Stimulated activated CD8-positive, alpha-beta memory T cell treated with anti-CD3 and anti-CD28 coated beads, Interleukin-15, amount 100 ng/mL, for 1 hour (primary cell): ENCODE results near the gene NUBP1.
"Not testable (repeated sequence)": the region's sequence is repeated elsewhere in the genome, so short reads cannot be mapped to it uniquely, and the experiment has no call there.

Source experiments
- DNase-seq: peaks from one replicate; pipeline ENCODE4 v3.0.0-alpha.2; 2020; ENCODE audit warnings: low read depth

NUBP1 gene

GRCh38 chr16:10751291-10751697, 7.7 kb downstream of the NUBP1 start:
- DNase-seq, result no peak

- no peak for DNase-seq
These were observed 9.3 kb downstream of the NUBP1 start for GRCh38 chr16:10752843-10753523.

GRCh38 chr16:10753670-10754069, 10.0 kb downstream of the NUBP1 start:
- no peak for DNase-seq

DNA sequence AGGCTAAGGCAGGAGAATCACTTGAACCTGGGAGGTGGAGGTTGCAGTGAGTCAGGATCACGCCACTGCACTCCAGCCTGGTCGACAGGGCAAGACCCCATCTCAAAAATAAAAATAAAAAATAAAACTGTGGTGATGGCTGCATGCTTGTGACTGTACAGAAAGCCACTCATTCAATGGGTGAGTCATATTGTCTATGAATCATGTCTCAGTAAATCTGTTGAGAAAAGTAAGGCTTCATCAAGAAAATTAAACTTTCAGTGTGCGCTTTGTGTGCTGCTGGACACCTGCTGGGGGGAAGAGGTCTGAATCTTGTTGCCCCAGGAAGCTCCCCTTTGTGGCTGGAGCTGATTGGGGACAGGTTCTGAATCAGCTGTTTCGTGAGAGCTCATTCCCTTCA, 11.3 kb downstream of the NUBP1 start:
- no peak for DNase-seq

GRCh38 chr16:10756574-10756973, 12.9 kb downstream of the NUBP1 start:
- DNase-seq, result no peak

GRCh38 chr16:10760858-10761257, 17.2 kb downstream of the NUBP1 start:
- DNase-seq, result no peak

- no peak for DNase-seq
These were observed 17.7 kb downstream of the NUBP1 start for GRCh38 chr16:10761373-10761772.

DNA sequence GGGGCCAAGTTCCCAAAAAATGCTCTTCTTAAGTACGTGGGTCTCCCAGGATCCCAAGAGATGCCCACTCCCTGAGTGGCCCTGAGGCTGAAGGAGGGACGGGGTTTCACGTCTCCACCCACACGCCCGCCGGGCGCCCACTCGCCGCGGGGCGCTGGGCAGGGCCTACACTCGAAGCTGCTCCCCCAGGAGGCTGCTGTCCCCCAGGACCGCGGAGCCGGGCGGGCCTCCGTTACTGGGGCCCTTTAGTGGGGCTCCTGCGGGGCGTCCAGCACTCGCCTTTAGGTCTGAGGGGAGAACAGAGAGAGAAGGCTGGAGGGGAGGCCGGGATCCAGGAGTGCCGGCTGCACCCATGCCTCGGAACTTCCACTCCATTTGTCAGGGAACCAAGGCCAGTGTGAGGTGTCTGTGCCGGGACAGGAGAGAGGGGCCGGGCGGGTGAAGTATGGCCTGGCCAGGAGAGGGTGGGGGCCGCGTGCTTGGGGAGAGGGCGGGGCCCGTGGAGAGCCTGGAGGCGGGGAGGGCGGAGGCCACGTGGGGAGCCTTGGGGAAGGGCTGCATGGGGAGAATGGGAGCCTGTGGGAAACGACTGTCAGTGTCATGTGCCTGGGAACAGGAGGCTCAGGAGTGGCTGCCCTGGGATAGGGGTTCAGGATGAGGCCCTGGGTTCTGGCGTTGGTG, 18.8 kb downstream of the NUBP1 start:
- no peak for DNase-seq

- DNase-seq, result no peak
These were observed 19.8 kb downstream of the NUBP1 start for GRCh38 chr16:10763456-10763855.

- DNase-seq, result no peak
These were observed 22.1 kb downstream of the NUBP1 start for GRCh38 chr16:10765772-10766171.

GRCh38 chr16:10767127-10767526, 23.5 kb downstream of the NUBP1 start:
- DNase-seq, result no peak

DNA sequence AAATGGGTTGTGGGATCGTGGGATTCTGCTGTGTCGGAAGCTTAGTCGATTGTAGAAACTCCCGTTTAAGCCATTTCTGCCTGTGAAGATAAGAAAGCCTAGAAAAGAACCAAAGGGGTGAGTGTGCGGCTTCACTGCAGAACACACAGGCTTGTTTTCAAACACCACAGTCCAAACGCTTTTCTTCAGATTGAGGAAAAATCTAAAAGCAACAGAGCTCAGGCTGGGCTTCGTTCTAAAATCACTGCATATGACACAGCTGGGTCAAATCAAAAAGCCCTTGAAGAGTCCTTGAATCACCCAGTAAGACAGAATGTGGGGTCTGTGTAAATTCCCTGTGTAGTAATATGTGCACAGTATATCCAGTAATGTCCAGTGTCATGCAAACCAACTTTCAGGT, 25.7 kb downstream of the NUBP1 start:
- no peak for DNase-seq

- no peak for DNase-seq
These were observed 27.3 kb downstream of the NUBP1 start for GRCh38 chr16:10770907-10771306.

DNA sequence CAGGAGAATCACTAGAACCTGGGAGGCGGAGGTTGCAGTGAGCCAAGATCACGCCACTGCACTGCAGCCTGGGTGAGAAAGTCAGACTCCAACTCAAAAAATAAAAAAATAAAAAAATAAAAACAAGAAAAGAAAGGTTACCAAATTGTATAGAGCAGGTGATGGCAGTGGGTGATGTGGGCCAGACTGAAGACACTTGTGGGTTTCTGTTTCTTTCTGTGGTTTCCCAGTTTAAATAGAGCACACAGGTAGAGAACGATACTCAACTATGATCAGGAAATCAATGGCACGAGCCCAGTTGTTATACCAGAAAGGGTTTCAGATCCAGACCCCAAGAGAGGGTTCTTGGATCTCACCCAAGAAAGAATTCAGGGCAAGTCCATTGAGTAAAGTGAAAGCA, 32.6 kb downstream of the NUBP1 start:
- DNase-seq, result no peak

GRCh38 chr16:10776923-10777322, 33.3 kb downstream of the NUBP1 start:
- DNase-seq, result not testable (repeated sequence)

DNA sequence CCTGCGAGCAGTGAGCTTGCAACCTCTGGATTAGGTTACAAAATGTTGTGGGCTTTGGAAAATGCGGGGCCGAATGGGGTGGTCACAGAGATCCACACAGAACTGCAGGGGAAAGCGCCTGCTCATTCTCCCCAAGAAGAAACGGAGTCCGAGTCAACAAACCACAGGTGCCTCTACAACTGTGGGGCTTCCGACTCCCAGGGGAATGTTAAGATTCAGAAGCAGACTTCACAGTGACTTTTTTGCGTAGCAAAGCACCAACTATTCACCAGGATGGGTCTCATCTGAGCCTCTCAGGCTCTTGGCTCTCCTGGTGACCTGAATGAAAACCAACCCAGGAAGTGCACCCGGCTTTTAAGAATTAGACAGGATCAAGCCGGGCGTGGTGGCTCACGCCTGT, 33.7 kb downstream of the NUBP1 start:
- DNase-seq, result no peak

DNA sequence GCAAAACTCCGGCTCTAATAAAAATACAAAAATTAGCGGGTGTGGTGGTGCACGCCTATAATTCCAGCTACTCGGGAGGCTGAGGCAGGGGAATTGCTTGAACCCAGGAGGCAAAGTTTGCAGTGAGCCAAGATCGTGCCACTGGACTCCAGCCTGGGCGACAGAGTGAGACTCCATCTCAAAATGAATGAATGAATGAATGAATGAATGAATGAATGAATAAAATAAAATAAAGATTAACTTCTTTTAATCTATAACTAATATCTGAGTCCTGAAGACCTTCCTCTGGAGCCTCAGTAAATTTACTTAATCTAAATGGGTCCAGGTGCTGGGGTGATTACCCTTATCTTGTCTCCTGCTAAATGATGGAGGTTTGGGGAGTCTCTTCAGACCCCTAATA, 36.3 kb downstream of the NUBP1 start:
- DNase-seq, result not testable (repeated sequence)

DNA sequence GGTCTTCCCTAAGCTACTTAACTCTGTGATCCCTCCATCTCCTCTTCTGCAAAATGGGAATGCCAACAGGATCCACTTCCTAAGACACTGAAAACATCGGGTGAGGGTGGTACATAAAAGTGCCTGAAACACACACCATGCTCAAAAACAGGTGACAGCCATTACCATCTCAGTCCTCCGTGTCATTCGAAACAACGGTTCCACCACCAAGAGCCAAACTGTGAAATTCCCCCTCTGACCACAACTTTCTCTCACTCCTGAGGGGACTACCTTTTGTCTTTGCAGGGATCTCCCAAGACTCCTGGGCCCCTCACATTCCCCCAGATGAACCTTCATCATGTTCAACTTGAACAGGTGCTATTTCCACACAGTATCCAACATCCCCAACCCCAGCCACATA, 37.0 kb downstream of the NUBP1 start:
- no peak for DNase-seq

- DNase-seq, result no peak
These were observed 39.0 kb downstream of the NUBP1 start for GRCh38 chr16:10782628-10783027.

GRCh38 chr16:10787304-10787703, 43.7 kb downstream of the NUBP1 start:
- DNase-seq, result no peak

- not testable (repeated sequence) for DNase-seq
These were observed 45.0 kb downstream of the NUBP1 start for GRCh38 chr16:10788630-10789029.

GRCh38 chr16:10791048-10791447, 47.4 kb downstream of the NUBP1 start:
- no peak for DNase-seq

GRCh38 chr16:10799736-10800135, 56.1 kb downstream of the NUBP1 start:
- no peak for DNase-seq

DNA sequence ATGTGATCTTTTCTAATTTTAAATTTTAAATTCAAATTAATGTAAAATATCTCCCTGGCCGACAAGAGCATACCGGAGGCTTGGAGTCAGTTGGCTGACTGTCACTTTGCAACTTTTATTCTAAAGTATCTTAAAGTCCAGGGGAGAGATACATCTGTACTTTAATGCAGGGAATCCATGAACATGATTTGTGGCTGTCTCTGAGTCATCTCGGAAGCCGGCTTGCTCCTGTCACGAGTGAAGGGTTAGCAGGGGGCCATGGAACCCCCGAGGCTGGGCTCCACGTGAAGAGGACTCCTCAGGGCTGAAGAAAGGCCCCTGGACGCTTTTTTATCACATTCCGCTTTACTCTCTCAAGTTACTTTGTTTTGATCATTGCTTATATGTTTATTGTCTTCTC, 61.7 kb downstream of the NUBP1 start:
- no peak for DNase-seq
